Germinal center (tissue), 1 donor: ENCODE data around the gene RAB29.
A peak's percentile ranks its signal among the peaks of the same experiment; 100 is the strongest.
"Not testable (repeated sequence)": the region's sequence is repeated elsewhere in the genome, so short reads cannot be mapped to it uniquely, and the experiment has no call there.

Experiments
- DNase-seq: peaks from one replicate; pipeline ENCODE4 v3.0.0; 2012; ENCODE audit warnings: mixed read lengths, low spot score

RAB29 gene

DNA sequence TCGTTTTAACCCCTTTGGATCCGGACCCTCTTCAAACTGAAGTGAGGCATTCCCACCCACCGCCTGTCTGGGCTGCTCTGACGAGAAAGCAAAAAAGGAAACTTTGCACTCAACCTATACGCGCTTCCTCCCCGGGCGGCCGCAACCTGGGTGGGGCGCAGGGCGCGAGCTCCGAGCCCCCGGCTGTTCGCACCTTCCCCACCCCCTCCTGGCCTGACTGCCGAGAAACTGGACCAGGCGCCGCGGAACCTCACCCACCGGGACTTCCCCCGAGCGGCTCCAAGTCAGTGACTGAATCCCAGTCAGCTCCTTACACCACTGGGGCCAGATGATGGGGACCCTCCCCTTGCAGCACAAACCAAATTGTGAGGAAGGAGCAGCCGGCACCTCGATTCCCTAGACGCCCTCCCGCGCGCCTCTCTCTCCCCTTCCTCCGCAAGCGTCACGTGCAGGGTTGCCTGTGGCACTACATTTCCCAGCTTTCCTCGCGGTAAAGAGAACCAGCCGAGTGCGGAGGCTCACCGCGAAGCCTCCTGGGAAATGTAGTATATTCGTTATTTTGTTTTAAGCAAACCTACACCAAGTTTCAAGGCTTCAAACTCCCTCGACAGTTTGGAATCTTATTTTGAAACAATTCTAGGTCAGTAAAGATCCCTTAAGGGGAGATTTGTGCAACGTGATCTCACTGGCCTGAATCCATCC lies at the start of gene RAB29:
Gene RAB29 (minus strand): TSS at position 468 of the 702 bp plus-strand sequence. CDS start 526 bp downstream, outside the sequence.
- peak; percentile 80 for DNase-seq

- no peak for DNase-seq
Observed at GRCh38 chr1:205824180-205824579, 48.9 kb upstream of the RAB29 start.

GRCh38 chr1:205823260-205823659 lies 48.0 kb upstream of the RAB29 start:
- not testable (repeated sequence) for DNase-seq

DNA sequence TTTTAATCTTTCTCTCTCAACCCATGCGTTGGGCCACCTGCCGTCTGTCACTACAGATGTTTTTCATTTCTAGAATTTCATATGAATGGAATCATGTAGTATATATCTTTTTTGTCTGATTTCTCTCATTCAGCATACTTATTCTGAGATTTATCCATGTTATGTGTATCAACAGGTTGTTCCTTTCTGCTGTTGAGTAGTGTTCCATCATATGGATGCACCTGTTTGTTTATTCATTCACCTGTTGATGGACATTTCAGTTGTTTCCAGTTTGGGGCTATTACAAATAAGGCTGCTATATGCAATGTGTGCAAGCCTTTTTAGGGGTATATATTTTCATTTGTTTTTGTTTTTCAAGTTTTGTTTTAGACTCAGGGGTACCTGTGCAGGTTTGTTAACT lies 47.1 kb upstream of the RAB29 start:
- no peak for DNase-seq

DNA sequence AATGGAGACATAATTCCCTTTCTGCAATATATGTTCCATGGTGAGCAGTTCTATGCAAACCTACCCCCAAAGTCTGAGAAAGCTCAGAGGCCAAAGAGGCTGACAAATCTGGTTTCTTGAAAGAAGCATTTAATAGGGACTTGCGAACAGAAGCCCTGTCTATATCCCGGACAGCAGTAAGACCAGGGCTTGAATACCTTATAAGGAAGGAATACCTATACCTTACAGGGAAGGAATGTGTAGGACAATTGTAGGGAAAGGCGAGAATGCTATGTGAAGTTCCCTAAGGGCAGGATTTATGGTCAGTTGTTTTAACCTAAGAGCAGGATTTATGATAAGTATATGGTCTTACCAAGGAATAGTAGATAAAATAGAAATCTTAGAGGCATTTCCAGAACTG lies 42.7 kb upstream of the RAB29 start:
- no peak for DNase-seq

DNA sequence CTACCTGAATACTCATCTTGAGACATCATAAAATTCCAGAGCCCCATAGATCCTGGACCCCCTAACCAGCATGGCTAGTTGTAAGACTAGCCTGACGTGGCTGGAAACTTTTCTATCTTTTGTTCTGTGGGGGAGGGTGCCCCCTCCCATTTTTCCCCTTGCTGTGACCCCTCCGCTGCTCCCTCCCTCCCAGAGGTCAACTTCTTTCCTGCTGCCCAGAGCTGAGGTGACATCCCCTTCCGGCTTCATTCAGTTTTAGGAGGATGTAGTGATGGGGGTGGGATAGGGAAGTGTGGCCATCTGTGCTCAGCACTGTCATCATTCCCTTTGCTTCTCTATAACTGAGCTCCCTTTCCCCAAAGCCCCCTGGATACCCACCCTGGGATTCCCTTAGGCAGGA lies 42.1 kb upstream of the RAB29 start:
- DNase-seq, result no peak

DNA sequence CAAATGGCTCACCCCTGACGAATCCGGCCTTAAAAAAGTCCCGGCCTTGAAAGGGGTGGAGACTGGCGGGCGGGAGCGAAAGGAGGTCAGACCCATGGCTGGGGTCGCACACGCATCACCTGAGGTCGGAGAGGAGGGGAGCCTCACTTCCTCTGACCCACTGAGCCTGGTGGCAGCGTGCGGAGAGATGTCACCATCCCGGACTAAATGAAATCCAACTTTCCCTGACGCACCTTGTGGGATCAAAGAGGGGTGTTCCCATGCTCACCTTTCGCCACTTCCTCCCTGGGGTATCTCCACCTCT lies 38.4 kb upstream of the RAB29 start:
- DNase-seq, result no peak

DNA sequence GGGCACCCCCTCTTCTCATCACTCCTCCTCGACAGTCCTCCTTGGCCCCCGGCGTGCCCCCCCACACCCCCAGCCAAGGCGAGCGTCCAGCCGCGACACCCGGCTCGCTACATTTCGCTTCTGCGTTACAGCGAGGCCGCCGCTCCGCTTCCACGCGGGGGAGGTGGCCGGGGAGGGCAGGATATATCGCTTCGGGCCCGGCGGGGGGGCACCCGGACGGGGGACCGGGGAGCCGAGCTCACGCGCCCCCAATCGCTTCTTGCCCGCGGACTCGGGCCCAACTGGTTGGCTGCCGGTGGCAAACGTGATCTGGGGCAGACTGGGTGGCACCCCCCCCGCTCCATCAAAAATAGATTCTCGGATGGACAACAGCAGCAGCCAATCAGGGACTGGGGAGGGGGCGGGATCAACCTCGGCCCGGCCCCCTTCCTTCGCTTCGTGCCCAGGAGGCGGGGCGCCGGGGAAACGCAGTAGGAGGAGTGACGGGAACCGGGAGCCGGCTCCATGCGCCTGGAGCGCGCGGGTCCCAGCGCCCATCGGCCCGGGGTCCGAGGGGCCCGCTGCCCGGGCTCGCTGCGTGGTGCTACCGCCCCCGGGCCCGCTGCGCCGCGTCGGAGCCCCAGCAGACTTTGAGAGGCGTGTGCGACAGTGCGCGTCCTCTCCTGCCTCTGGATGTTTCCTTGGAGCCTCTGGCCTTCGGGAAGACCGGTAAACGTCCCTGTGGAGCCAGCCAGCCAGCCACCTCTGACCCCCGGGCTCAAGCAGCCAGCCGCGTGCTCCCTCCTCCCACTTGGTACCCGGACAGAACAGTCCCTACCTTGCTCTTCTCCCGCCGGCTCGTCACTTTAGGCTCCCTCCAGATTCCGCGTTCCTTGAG lies 37.8 kb upstream of the RAB29 start, which contains the start of gene SLC41A1:
Gene SLC41A1 (minus strand): TSS at position 321 of the 877 bp plus-strand sequence. CDS start 2,757 bp downstream, outside the sequence.
- DNase-seq, result peak; percentile 99

- peak; percentile 46 for DNase-seq
Observed at GRCh38 chr1:205812271-205812877, 37.1 kb upstream of the RAB29 start.

DNA sequence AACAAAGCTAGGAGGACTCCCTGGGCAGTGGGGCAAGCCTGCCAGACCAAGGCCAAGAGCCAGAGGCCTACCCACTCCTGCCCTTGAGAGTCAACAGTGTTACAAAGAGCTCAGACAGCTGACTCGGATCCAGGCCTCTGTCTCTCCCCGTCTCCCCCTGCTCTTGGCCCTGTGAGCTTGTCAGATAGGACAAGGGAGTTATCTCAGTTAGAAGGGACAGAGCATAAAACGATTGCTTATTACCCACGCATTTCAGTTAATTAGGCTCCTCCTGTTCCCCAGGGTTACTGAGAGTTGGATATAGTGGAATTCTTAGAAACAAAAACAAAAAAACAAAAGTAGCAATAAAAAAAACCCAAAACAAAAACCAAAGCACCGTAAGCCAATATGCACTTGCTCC lies 36.4 kb upstream of the RAB29 start:
- DNase-seq, result no peak

GRCh38 chr1:205810448-205811157 lies 35.3 kb upstream of the RAB29 start:
- no peak for DNase-seq

- no peak for DNase-seq
Observed at GRCh38 chr1:205809942-205810345, 34.7 kb upstream of the RAB29 start.

DNA sequence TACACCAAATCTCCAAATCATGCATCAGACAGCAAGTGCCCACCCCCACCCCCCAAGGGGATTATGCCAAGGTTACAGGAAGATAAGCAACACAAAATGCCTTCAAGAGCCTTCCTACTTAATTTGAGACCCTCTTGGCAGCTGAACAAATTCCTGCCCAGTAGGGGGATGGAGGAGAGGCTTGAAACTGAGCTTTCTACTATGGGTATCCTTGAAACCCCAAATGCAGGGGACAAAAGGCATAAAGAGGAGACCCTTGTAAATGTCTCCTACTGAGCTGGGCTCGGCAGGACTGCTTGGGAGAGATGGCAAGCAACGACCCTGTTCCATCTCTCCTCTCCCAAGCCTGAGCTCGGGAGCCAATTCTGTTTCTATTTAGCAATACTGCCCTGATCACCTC lies 34.2 kb upstream of the RAB29 start:
- DNase-seq, result no peak

DNA sequence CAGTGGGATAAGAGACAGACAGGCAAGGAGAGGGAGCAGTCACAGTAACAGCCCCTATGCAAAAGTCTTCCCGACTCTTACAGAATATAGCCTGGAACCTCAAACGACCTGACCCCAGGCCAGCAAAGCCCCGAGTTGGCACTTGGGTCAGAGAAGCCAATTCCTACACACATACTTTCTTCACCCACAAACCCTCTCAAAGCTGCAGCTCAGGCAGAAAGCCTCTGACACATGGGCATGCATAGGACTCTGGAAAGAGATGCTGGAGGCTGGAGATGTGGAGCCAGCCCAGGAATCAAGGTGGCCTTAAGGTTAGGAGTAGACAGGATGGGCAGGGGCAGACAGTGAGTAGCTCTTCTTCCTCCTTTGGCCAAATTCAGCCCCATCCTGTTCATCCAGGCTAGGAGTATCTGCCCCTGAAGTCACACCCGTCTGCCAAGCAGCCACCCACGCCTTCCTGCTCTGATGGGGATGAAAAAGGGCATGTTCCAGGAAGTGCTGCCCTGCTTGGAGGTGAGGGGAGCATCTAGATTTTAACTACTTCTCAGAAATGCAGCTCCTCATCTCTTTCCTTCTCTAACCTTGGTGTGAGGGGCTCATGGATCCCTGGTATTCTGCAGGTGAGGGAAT lies 29.9 kb upstream of the RAB29 start:
- no peak for DNase-seq

DNA sequence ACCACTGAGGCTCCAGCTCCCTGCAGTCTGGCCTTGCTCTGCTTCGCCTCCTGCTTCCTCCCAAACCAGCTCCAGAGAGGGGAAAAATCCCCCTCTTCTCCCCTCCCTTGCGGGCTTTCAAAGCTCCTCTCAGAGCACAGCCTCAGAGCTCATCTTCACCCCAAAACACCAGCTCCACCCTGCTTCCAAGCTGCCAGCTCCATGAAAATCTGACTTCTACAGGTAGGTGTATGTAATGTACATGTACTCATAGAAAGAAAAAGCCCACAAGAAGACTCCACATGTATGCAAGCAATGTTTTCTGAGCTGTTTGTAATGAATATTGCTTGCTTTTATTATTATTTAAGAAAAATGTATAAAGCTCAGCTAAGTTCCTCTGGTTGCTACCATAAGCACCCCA lies 29.3 kb upstream of the RAB29 start:
- DNase-seq, result no peak

- no peak for DNase-seq
Observed at GRCh38 chr1:205803986-205804385, 28.7 kb upstream of the RAB29 start.

- no peak for DNase-seq
Observed at GRCh38 chr1:205802060-205802459, 26.8 kb upstream of the RAB29 start.

DNA sequence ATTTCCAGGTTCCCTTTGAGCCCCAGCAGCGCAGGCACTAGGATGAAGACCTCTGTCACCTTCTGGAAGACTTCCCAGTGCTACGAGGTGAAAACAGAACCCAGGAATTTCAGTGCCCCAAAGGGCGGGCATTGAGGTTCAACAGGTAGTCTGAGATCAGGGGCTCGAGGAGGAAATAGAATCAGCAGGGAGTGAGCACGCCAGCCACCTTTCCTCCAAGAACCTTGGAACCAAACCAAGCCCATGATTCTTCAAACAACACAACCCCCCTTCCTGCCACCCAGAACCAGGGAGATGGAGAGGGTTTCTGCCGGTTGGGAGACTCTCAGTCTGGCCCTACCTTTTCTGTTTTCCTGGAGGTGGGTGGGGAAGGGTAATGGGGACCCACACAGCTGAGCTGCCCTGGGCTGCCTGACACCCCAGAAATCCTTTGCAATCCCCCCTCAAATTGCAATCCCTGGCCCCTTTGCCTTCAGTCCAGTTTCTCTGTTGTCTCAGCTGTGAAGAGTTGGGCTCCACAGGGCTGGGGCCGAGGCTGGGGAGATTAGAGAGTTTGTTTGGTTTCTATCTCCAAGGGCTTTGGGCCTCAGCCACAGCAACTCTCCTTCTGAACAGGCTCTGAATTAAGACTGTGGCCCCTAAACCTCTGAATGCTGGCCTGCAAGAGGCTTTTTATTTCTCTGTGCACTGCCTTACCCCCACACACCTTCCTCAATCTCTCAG lies 25.9 kb upstream of the RAB29 start:
- DNase-seq, result no peak

- DNase-seq, result no peak
Observed at GRCh38 chr1:205800427-205800826, 25.1 kb upstream of the RAB29 start.

GRCh38 chr1:205798577-205798976 lies 23.3 kb upstream of the RAB29 start:
- DNase-seq, result no peak

GRCh38 chr1:205797168-205797567 lies 21.9 kb upstream of the RAB29 start:
- no peak for DNase-seq
